LoVo (cell line): Measurements from ENCODE around the gene CYB5B.
"Not testable (repeated sequence)": the region's sequence is repeated elsewhere in the genome, so short reads cannot be mapped to it uniquely, and the experiment has no call there.

ENCODE experiments used
- DNase-seq: peaks from one replicate; pipeline ENCODE4 v3.0.0-alpha.2; 2016; ENCODE audit warnings: low spot score

The CYB5B gene

DNA sequence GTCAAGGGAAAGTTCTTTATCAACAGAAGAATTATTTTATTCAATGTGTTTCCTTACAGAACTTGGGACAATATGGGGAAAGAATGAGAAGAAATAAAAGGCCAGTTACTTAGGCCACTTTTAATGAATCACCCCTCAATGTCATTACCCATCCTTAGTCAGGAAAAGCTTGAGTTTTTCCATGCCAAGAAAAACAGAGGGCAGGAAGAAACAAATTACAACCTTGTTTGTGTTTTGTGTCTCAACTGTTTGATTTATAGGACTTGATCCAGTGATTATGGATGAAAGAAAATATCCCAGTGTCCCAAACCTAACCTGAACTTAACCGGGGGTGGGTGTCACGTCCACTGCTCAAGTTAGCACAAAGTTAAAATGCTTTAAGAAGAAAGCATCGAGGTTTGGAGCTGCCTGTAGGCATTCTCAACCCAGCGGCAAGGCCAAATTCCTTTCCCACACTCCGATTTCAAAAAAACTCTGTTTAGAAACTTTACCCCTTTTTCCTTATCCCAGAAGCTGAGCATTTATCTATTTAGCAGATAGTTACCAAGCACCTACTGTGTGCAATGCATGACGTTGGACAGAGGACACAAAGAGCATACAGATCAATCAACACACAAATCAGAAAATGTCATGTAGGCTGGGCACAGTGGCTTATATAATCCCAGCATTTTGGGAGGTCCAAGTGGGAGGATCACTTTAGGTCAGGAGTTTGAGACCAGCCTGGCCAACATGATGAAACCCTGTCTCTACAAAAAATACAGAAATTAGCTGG, 14.0 kb upstream of the CYB5B start:
- DNase-seq = peak; percentile 65

DNA sequence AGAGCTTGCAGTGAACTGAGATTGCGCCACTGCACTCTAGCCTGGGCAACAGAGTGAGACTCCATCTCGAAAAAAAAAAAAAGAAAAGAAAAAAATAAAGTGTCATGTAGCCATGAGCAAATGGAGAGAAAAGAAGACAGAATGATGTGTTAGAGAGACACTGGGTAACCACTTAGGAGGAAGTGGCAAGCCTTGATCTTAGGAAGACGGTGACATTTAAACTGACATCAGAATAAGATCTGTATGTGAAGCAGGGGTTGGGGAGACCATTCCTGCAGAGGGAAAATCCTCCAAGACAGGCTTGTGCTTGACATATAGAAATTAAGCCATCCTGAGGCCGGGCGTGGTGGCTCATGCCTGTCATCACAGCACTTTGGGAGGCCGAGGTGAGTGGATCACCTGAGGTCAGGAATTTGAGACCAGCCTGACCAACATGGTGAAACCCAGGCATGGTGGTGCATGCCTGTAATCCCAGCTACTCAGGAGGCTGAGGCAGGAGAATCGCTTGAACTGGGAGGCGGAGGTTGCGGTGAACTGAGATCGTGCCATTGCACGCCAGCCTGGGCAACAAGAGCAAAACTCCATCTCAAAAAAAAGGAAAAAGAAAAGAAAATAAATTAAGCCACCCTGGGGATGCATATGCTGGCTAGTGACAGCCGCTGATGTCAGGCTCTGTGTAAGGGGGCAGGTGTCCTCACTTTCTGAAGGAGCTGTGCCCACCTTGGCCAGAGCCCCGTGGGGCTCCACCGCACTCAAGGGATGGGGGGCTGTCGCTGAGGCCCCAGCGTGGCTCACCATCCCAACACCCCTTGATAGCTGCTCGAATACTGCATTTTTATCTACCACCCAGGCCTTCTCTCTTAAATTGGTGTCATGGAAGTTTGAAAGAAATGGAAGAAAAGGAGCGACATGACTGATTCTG, 13.1 kb upstream of the CYB5B start:
- DNase-seq = no peak

DNA sequence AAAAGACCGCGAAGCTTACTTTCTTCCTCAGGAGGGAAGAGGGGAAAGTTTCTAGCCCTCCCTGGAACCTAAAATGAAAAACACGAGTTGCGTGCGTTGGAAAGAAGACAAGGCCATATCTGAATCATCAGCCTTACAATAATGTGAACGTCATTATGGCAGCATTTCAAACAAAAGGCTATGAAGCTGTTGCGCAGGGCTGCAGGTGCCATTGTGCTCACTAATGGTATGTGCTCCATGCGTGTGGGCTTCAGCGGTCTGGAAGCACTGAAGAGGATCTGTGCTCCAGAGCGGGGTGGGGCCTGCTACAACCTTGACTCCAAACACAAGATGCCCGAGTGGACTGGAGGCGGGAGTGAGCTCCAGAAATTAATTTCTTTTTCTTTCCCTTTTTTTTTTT, 12.1 kb upstream of the CYB5B start:
- no peak for DNase-seq

DNA sequence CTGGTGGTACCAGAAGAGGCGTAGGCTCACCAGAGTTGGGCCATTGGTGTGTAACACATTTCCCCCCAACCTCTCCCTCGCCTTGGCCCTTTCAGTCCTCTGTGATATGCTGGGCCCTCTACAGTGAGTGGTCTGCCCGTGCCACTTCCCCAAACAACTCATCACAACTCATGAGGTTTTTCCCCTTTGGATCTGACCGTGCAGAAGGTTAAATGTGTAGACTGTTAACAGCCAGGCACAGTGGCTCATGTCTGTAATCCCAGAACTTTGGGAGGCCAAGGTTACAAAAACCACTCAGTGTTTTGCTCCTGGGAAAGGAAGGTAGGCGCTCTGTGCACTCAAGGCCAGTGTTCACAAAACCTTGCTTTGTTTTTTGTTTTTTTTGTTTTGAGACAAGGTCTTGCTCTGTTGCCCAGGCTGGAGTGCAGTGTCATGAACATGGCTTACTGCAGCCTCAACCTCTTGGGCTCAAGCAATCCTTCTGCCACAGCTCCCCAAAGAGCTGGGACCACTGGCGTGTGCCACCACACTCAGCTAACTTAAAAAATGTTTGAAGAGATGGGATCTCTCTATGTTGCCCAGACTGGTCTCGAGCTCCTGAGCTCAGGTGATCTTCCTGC, 11.3 kb upstream of the CYB5B start:
- no peak for DNase-seq

DNA sequence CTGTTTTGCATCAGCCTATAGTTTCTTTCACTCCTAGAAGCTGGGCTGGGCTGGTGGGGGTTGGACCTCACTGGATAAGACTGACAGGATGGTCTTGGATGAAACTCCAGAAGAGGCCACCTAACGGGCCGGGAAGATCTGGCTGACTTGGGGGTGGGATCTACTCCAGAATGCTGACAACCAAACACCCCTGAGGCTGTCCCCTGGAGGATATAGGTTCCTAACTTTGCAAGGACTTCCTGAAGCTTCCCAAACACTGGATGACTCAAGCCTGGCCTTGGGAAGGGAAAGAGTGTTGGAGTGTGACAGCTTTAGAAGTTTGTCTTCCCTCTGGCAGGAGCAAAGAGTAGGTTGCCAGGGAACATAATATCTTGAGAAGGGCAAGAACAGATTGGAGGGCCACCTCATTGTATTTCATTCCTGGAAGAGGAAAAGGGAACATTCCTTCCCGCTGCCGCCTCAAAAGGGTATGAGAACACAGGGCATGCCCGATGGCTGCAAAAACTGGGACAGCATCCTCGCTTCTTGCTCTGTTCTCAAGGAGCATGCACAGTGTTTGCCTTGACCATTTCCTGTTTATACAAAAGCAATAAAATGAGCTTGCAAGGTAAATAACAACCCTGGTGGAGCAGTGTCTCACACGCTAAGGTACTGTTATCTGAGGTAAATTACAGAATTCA, 6.8 kb upstream of the CYB5B start:
- DNase-seq = peak; percentile 66

DNA sequence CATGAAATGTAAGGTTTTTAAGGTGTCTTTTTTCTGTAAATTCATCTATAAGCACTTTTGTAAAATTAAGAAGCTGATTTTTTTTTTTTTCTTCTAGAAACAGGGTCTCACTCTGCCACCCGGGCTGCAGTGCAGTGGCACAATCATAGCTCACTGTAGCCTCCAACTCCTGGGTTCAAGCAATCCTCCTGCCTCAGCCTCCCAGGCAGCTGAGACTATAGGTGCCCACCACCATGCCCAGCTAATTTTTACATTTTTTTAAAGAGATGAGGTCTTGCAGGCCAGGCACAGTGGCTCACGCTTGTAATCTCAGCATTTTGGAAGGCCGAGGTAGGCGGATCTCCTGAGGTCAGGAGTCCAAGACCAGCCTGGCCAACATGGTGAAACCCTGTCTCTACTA, 4.5 kb upstream of the CYB5B start:
- no peak for DNase-seq

DNA sequence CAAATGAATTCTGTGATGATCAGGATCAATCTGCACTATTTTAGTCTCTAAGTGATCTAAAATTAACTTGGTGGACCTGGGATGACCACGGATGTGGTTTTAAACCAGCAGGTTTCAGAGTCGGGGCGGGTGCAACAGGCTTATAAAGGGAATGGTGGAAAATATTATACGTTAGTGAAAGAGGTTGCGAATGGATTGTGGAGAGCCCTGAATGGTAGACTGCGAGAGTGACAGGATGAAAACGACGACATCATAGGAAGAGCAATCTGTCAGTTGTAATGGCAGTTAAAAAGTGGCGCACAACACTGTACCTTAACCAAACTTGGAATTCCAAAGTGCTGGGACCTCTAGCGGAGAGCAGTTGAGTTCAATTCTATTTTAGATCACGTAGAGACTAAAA, 1.2 kb upstream of the CYB5B start:
- no peak for DNase-seq

DNA sequence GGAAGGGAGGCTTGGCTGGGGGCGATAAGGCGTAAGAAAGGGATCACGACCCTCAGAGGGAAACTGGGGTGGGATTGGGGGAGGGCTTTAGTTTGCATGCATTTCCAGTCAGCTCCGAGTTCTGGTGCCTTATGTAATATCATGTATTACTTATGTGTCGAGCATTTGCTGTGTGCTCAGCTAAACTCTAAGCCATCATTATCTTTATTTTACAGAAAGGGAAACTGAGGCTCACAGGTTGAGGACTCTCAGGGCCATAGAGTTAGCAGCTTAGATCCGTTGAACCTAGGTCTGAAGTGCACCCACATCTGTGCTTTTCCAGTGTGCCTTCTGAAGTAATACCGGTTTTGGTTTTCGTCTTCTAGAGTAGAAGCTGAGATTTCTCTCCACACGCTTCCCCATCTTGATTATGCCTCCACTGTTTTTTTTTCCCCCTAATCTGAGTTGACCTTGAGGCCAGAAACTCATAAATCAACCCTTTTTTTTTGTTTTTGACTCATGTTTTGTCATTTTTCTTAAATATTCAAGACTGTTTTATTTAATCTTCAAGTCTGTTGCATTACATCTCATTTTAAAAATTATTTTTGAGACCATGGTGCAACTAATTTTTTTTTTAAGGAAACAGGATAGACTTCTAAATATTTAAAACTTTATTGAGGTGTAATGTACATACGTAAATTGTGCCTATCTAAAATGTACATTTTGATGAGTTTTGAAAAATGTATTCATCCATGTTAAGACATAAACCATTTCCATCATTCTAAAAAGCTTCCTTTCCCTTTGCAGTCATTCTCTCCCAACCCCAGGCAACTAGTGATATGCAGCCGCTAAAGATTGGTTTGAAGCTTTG, 741 bp downstream of the CYB5B start:
- DNase-seq = no peak

DNA sequence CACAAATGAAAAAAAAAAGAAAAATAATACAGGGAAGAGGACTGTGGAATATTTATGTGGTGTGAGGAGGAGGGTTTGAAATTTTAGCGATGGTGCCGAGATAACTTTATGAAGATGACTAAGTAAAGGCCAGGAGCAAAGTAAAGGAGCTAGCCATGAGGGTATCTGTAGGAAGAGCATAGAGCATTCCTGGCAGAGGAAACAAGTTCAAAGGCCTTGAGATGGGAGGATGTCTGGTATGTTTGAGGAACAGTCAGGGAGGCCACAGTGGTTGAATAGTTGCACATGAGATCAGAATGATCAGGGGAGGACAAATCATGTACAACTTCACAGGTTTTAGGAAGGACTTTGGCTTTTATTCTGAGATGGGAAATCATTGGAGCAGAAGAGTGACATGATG, 4.2 kb downstream of the CYB5B start:
- no peak for DNase-seq

DNA sequence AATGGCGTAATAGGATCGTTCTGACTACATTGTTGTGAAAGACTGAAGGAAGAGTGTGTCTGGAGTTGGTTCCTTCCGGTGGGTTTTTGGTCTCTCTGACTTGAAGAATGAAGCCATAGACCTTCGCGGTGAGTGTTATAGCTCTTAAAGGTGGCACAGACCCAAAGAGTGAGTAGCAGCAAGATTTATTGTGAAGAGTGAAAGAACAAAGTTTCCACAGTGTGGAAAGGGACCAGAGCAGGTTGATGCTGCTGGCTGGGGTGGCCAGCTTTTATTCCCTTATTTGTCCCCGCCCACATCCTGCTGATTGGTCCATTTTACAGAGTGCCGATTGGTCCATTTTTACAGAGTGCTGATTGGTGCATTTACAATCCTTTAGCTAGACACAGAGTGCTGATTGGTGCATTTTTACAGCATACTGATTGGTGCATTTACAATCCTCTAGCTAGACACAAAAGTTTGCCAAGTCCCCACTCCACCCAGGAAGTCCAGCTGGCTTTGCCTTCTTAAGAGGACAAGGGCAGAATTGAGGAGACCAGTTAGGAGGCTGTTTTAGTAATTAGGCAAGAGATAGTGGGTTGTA, 4.7 kb downstream of the CYB5B start:
- not testable (repeated sequence) for DNase-seq

DNA sequence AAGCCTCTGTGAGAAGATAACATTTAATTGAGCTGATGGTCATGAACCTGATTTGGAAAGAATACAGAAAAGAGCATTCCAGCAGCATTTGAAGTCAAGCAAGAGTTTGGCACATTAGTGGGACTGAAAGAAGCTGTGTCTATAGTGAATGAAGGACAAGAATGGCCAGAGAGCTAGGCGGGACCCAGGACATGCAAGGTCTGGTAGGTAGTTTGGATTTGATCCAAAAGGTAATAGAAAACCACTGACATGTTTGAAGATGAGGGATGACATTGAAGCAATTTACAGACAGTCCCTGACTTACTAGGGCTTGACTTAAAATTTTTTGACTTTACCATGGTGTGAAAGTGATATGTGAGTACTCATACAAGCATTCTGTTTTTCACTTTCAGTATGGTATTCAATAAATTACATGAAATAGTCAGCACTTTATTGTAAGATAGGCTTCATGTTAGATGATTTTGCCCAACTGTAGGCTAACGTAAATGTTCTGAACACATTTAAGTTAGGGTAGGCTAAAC, 7.6 kb downstream of the CYB5B start:
- no peak for DNase-seq

DNA sequence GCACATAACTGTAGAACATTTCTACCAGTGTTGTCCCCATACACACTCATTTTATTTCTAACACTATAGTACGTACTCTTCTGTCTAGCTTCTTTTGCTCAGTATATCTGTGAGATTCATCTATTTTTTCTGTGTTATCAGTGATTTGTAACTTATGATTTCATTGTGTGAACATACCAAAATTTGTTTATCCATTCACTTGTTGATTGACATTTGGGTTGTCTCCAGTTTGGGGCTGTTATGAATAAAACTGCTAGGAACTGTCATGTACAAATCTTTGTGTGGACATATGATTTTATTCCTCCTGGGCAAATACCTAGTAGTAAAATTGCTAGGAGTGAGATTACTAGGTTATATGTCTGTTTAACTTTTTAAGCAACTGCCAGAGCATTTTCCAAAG, 9.6 kb downstream of the CYB5B start:
- DNase-seq = no peak

DNA sequence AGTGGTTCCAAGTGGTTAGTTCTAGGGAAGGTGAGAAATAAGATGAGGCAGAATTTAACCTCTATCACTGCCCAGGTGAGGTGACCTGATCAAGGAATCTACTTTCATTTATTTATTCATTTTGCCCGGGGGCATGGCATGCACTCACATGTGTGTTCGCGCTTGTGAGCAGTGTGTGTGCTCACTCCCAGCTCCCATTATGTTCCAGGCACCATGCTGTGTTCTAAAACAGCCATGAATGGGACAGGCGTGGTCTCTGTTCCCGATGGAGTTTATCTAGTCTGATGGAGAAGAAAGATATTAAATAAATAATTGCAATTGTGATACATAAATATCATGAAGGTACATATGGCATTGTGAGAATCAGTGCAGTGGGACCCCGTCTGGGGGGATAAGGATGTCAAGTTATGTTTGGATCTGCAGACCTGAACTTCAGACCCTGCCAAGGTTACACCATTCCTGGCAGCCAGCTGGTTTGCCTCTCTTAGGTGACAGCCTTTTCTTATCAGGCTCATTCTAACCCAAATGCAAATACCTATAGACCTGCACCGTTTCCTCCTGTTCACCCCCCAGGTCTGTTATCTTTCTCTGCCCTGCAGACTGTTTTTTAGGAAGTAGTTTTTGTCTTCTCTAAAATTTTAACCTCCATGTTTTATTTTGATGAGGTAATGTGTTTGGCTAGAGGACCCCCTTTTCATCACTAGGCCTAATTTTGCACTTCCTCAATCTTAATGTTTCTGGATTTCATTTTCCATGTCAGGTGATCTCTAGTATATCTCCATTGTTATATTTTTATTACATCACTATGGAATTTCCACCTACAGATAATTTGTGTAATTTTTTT, 11.8 kb downstream of the CYB5B start:
- DNase-seq = no peak

DNA sequence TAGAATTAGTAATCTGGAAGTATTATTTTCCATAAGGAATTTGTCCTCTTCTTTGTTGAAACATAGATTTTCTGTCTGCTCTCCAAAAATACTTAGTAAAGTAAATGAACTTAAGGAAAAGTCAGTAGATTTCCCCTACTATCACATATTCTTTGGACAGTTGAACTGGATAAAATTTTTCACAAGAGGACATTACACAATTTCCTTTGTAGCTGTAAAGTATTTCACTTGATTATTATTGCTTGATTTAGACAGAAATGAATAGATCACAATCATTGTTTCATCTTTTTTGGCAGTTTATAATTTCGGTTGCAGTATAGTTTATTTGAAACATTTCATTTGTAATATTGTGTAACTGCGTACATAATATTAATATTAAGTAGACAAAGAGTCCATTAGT, 12.5 kb downstream of the CYB5B start:
- DNase-seq = no peak

DNA sequence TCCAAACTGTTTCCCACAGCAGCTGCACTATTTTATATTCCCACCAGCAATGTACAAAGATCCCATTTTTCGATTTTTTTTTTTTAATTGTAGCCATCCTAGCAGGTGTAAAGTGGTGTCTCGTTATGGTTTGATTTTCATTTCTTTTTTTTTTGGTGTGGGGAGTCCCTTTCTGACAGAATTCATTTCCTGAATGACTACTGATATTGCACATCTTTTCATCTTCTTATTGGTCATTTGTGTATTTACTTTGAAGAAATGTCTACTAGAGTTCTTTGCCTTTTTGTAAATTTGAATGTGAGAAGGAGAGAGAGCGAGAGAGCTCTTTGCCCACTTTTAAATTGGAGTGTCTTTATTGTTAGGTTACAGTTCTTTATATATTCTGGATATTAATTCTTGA, 14.0 kb downstream of the CYB5B start:
- DNase-seq = no peak

DNA sequence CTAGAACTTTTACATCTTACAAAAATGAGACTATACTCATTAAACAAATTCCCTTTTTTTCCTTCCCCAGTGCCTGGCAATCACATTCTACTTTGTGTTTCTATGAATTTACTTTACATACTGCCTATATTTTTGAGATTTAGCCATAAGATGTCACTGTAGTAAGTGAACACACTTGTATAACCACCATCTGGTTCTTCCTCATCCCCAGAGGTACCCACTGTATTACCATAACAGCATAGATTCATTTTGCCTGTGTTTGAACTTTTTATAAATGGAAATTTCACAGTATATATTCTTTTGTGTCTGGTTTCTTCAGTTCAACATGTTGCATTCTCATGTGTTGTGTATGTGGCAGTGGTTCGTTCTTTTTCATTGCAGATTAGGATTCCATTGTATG, 15.8 kb downstream of the CYB5B start:
- DNase-seq = no peak

DNA sequence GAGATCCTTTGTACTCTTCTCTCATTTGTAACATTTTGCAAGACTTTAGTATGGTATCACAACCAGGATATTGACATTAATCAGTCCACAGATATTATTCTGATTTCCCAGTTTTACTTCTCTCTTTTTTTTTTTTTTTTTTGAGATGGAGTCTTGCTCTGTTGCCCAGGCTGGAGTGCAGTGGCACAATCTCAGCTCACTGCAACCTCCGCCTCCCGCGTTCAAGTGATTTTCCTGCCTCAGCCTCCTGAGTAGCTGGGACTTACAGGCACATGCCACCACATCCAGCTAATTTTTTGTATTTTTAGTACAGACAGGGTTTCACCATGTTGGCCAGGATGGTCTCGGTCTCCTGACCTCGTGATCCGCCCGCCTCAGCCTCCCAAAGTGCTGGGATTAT, 16.6 kb downstream of the CYB5B start:
- not testable (repeated sequence) for DNase-seq

DNA sequence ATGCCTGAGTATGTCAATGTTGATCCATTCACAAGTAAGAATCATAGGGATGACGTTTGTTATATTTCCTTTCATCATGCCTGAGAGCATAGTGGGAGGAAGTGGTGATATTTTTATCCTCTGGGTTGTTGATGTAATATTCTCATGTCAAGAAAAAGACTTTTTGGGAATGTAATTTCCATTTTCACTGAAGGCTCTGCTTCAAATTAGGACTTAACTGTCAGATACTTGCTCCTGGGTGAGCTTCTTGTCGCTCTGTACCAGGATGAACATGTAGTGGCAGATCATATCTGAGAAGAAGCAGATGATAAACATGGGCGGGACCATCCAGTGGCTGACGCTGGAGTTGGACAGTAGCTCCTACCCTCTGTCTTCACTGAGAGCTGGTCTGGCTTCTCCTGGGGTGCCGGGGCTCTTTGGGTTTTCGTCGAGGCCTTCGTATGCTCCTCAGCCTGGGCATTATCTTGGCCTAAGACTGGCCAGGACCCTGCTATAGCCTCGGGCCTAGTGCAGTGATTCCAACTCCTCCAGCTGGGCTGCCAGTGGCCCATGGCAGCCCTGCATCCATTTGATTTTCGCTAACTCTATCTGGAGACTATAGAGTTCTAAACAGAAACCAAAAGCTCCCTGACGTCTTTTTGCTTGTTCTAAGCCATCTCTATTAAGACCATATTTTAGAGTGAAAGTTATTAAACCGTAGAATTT, 19.7 kb downstream of the CYB5B start:
- no peak for DNase-seq

DNA sequence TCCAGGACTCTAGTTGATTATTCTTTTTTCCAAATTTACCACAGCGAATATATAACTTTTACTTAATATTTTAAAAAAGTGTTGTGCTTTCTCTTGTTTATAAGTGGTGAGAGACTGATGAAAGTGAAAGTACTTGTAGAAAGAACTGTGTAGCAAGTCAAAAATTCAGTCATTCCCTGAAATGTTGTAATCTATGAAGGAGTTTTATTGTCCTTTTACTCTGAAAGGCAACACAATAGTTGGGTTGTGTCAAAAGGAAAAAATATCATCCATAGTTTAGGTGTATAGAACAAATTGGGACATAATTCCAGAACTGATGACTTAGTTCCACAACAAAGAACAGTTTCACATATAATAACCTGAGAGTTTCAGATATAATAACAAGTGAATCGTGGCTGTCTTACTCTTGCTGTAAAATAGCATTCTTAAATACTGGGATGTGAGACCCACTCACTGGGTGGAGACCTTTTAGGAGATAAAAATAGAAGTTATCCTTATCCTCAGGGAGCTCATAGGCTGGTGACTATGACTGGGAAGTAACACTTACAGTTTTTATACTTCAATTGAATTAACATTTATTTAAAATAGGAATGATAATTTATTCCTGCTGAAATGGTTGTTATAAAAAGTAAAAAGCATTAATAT, 20.6 kb downstream of the CYB5B start:
- DNase-seq = no peak
